Endothelial cell of umbilical vein (primary cell): ENCODE measurements around the gene CLDN11. TPM values are rescaled to one million over a fixed set of nuclear protein-coding genes. Genes with fewer than 3 reads are reported as not detected.

Experiments
- BruUV-seq: library from RNA; stranded (reverse); fragments of 400-500 nt; replicated peaks from 2 replicates; lab custom pipeline; 2021; lab: Mats Ljungman, UMichigan
- CTCF ChIA-PET: fragments of 300-600, 350-600 bp; sonication (Branson Sonifier 250); formaldehyde crosslinking; loops from one replicate; lab custom pipeline; 2021; ENCODE audit warnings: antibody characterized with exemption, inconsistent platforms; lab: Charles Lee
- POLR2A ChIA-PET: fragments of 300-600, 350-600 bp; sonication (Branson Sonifier 250); formaldehyde crosslinking; loops from one replicate; lab custom pipeline; 2021; ENCODE audit warnings: antibody characterized with exemption, inconsistent platforms; lab: Charles Lee
- DNase-seq: peaks from one replicate; pipeline ENCODE4 v3.0.0-alpha.2; 2011; ENCODE audit warnings: low read depth, low spot score
- FAIRE-seq: peaks from 2 replicates; lab custom pipeline; 2011; peaks lifted over from hg19 to GRCh38; lab: Jason Lieb, UNC
- H2AFZ ChIP-seq: 2 replicates; pipeline ENCODE4 v1.6.0; 2012; ENCODE audit warnings: low read depth, low read length, control low read depth, inconsistent platforms
- H3K27ac ChIP-seq: 2 replicates; pipeline ENCODE4 v1.5.1; 2011; ENCODE audit warnings: low read depth, mild to moderate bottlenecking, control low read depth, low read length, moderate library complexity; ENCODE audit not compliant: insufficient read depth
- H3K27me3 ChIP-seq, 2 experiments: 2 replicates each; pipeline versions ENCODE4 v1.6.0 to v1.6.1; 2011; ENCODE audit warnings: low read length in 2 of 2, mixed read lengths in 1 of 2; ENCODE audit not compliant: control insufficient read depth in 2 of 2, insufficient read depth in 2 of 2
- H3K36me3 ChIP-seq, 2 experiments: 2 replicates in 1 of 2; 3 replicates in 1 of 2; pipeline ENCODE4 v1.5.1; 2011; ENCODE audit warnings: low read length in 2 of 2, mild to moderate bottlenecking in 1 of 2, moderate library complexity in 1 of 2; ENCODE audit not compliant: control insufficient read depth in 2 of 2, insufficient read depth in 2 of 2; ENCODE audit errors: extremely low read depth in 1 of 2
- H3K4me1 ChIP-seq: 3 replicates; pipeline ENCODE4 v1.5.1; 2011; ENCODE audit warnings: mild to moderate bottlenecking, low read length; ENCODE audit not compliant: control insufficient read depth, insufficient read depth; ENCODE audit errors: extremely low read depth
- H3K4me2 ChIP-seq: 2 replicates; pipeline ENCODE4 v1.6.1; 2011; ENCODE audit warnings: low read length, control low read depth, mixed read lengths; ENCODE audit not compliant: insufficient read depth
- H3K4me3 ChIP-seq, 3 experiments: fragments of 200-600 bp in 1 of 3; sonication (generic), shearing (Covaris generic) in 1 of 3; replicated peaks in 1 of 3; 2 replicates each; pipeline ENCODE4 v1.5.1; 2011 to 2016; ENCODE audit warnings: control low read depth in 3 of 3, low read length in 3 of 3, mild to moderate bottlenecking in 2 of 3, inconsistent platforms in 1 of 3, low read depth in 1 of 3, moderate library complexity in 1 of 3; ENCODE audit not compliant: insufficient read depth in 1 of 3
- H3K79me2 ChIP-seq: 2 replicates; pipeline ENCODE4 v1.6.0; 2012; ENCODE audit warnings: low read length, inconsistent platforms; ENCODE audit not compliant: control insufficient read depth, insufficient read depth
- H3K9ac ChIP-seq: replicated peaks from 2 replicates; pipeline ENCODE3; 2011; ENCODE audit warnings: low read length, control low read depth; ENCODE audit not compliant: insufficient read depth; ENCODE audit errors: extremely low read depth
- H3K9me1 ChIP-seq: replicated peaks from 3 replicates; pipeline ENCODE4 v1.6.0; 2011; ENCODE audit warnings: mild to moderate bottlenecking, low read length; ENCODE audit not compliant: control insufficient read depth, insufficient read depth; ENCODE audit errors: extremely low read depth
- H3K9me3 ChIP-seq: replicated peaks from 2 replicates; pipeline ENCODE4 v1.5.1; 2012; ENCODE audit warnings: low read length, inconsistent platforms; ENCODE audit not compliant: control insufficient read depth, insufficient read depth
- H4K20me1 ChIP-seq: replicated peaks from 2 replicates; pipeline ENCODE3; 2011; ENCODE audit warnings: mild to moderate bottlenecking, low read length; ENCODE audit not compliant: control insufficient read depth, insufficient read depth; ENCODE audit errors: extremely low read depth
- FOS ChIP-seq: IDR thresholded peaks from 2 replicates; pipeline ENCODE4 v1.6.1; 2011; ENCODE audit warnings: mild to moderate bottlenecking, low read length, moderate library complexity, borderline replicate concordance; ENCODE audit not compliant: insufficient read depth
- GATA2 ChIP-seq: IDR thresholded peaks from 2 replicates; pipeline ENCODE4 v1.7.0; 2011; ENCODE audit warnings: low read depth, mild to moderate bottlenecking, moderate library complexity, mixed read lengths, low read length; ENCODE audit not compliant: insufficient read length, insufficient read depth
- MYC ChIP-seq: IDR thresholded peaks from one replicate; pipeline ENCODE4 v1.6.1; 2011; ENCODE audit warnings: mild to moderate bottlenecking, low read depth, low read length
- dilution Hi-C: fragments of 300-500 bp; cut with MboI; formaldehyde crosslinking; loops from one replicate; pipeline ENCODE4 v1.15.0; 2019; ENCODE audit warnings: low sequenced_read_pairs; ENCODE audit not compliant: extremely low pct_ligation_motif_present
- intact Hi-C: fragments of 100-400 bp; cut with micrococcal nuclease; formaldehyde crosslinking; loops from one replicate; pipeline ENCODE4 v1.10.0; 2022
- polyA plus RNA-seq, 4 experiments: library from polyadenylated mRNA; depleted of rRNA in 3 of 4; stranded (reverse) in 3 of 4; unstranded in 1 of 4; fragments of >200 nt; gene quantifications; 2 replicates each; pipeline versions ENCODE4 v1.2.1 to v1.2.3, GENCODE V29; 2011 to 2012; ENCODE audit warnings: missing spikeins in 1 of 4
- total RNA-seq: library from RNA; stranded (reverse); gene quantifications from 2 replicates; pipeline ENCODE4 v1.2.3, GENCODE V29; 2021
- TF ChIP-seq, protein P1 (sequence below), 2 donors: IDR thresholded peaks; 1 replicate in 1 of 2; 2 replicates in 1 of 2; pipeline ENCODE4 v1.5.1; 2011; ENCODE audit warnings: low read length in 2 of 2, mild to moderate bottlenecking in 2 of 2, moderate library complexity in 2 of 2, control low read depth in 1 of 2, inconsistent platforms in 1 of 2, low read depth in 1 of 2; ENCODE audit not compliant: insufficient read depth in 1 of 2; ENCODE audit errors: extremely low read depth in 1 of 2
- TF ChIP-seq, protein P2 (sequence below): IDR thresholded peaks from 2 replicates; pipeline ENCODE4 v1.6.1; 2011; ENCODE audit not compliant: insufficient read depth, insufficient read length

Gene CLDN11
- total and polyA plus RNA-seq, 2 donors (not counting 3 experiments of a cell fraction or from before 2014, with no cell fraction given), result 147 to 395 TPM

DNA sequence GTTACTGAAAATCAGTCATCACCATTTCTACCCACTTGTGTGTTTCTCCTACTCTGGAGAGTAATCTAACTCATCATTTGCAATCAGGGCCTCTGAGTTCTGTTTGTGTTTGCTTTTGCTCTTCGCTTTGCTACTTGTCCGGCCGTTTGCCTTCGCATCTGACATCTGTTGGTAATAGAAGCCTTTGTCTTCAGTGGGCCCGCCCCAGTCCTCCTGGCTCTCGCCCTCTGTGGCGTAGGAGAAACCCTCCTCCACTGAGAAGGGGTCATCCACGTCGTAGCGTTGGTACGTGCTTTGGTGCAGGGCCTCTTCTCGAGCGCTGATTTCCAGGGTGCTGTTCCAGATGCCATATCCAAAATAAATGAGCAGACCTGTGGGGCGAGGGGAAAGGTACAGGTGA lies 48.3 kb downstream of the CLDN11 start:
- H3K27ac ChIP-seq, result no peak overlapping the region
- dilution Hi-C loops, result no loop called here
- H3K79me2 ChIP-seq, result no peaks in the 10 kb centered on the region
- intact Hi-C loops, result no loop called here
- no peaks in the 10 kb centered on the region for H3K36me3 ChIP-seq
- FAIRE-seq, result no peak
- no peak overlapping the region for H2AFZ ChIP-seq
- ChIA-PET POLR2A (no interaction called here), CTCF (interaction anchor here (0.8 kb wide), 1 partner anchor 342 kb away, joined by 3 read pairs; no protein-coding TSS in a partner anchor)
- no peaks in the 10 kb centered on the region for H3K9me3 ChIP-seq
- no peaks in the 10 kb centered on the region for H4K20me1 ChIP-seq
- BruUV-seq, result no TSS peak
- H3K9me1 ChIP-seq, result no peaks in the 10 kb centered on the region
- no peak for DNase-seq
- TF ChIP-seq, protein P1, sequence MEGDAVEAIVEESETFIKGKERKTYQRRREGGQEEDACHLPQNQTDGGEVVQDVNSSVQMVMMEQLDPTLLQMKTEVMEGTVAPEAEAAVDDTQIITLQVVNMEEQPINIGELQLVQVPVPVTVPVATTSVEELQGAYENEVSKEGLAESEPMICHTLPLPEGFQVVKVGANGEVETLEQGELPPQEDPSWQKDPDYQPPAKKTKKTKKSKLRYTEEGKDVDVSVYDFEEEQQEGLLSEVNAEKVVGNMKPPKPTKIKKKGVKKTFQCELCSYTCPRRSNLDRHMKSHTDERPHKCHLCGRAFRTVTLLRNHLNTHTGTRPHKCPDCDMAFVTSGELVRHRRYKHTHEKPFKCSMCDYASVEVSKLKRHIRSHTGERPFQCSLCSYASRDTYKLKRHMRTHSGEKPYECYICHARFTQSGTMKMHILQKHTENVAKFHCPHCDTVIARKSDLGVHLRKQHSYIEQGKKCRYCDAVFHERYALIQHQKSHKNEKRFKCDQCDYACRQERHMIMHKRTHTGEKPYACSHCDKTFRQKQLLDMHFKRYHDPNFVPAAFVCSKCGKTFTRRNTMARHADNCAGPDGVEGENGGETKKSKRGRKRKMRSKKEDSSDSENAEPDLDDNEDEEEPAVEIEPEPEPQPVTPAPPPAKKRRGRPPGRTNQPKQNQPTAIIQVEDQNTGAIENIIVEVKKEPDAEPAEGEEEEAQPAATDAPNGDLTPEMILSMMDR (IDR thresholded peaks at IDR 0.05; ENCODE audit: extremely low read depth in 1 of 2, insufficient read depth in 1 of 2, low read depth in 1 of 2, low read length in 2 of 2), result no peak
- no peak for TF ChIP-seq MYC
- TF ChIP-seq GATA2, result no peak
- TF ChIP-seq FOS, result no peak
- TF ChIP-seq, protein P2, sequence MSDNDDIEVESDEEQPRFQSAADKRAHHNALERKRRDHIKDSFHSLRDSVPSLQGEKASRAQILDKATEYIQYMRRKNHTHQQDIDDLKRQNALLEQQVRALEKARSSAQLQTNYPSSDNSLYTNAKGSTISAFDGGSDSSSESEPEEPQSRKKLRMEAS, result no peak
- H3K4me2 ChIP-seq, result no peak overlapping the region
- H3K4me3 ChIP-seq, result no peak overlapping the region
- H3K27me3 ChIP-seq, result no peaks in the 10 kb centered on the region
- no peaks in the 10 kb centered on the region for H3K4me1 ChIP-seq
- no peak overlapping the region for H3K9ac ChIP-seq
